Gastroesophageal sphincter (tissue), 4 donors: Measurements from ENCODE around the gene WWTR1. TPM values are rescaled to one million over a fixed set of nuclear protein-coding genes. Genes with fewer than 3 reads are reported as not detected.

Experiments used
- ATAC-seq: fragments of 150-250 bp; one replicate; pipeline ENCODE4 v1.9.1; 2016; ENCODE audit warnings: mild to moderate bottlenecking, moderate library complexity
- H3K27ac ChIP-seq, 4 donors: fragments of 200-600 bp; sonication (generic) in 3 of 4; 1 replicate in 3 of 4; 2 replicates in 1 of 4; pipeline ENCODE4 v1.5.1; 2016 to 2019
- H3K27me3 ChIP-seq: fragments of 200-600 bp; sonication (generic); one replicate; pipeline ENCODE4 v1.5.1; 2019
- H3K36me3 ChIP-seq, 2 donors: fragments of 200-600 bp; sonication (generic); one replicate each; pipeline ENCODE4 v1.5.1; 2019; ENCODE audit warnings: control low read depth in 1 of 2
- H3K4me1 ChIP-seq, 3 donors: fragments of 200-600 bp; sonication (generic); 1 replicate in 2 of 3; 2 replicates in 1 of 3; pipeline ENCODE4 v1.5.1; 2016 to 2019; ENCODE audit warnings: control low read depth in 2 of 3
- H3K4me3 ChIP-seq, 2 donors: fragments of 200-600 bp; sonication (generic); one replicate each; pipeline ENCODE4 v1.5.1; 2019; ENCODE audit warnings: mild to moderate bottlenecking in 1 of 2, moderate library complexity in 1 of 2
- H3K9me3 ChIP-seq, 3 donors: fragments of 200-600 bp; sonication (generic); one replicate each; pipeline ENCODE4 v1.5.1; 2017 to 2019; ENCODE audit warnings: control low read depth in 2 of 3
- CTCF ChIP-seq, 4 experiments: fragments of 200-600 bp in 2 of 4; fragments of 450-650 bp in 2 of 4; sonication (generic) in 1 of 4; IDR thresholded peaks; one replicate each; pipeline ENCODE4 v1.5.1; 2017 to 2019; ENCODE audit warnings: antibody characterized with exemption in 4 of 4, mild to moderate bottlenecking in 2 of 4, moderate library complexity in 2 of 4
- EP300 ChIP-seq: sonication (generic); formaldehyde crosslinking; IDR thresholded peaks from one replicate; pipeline ENCODE4 v1.6.1; 2017; ENCODE audit warnings: antibody characterized with exemption, mild to moderate bottlenecking
- POLR2A ChIP-seq, 2 donors: fragments of 450-650 bp; IDR thresholded peaks; one replicate each; pipeline ENCODE4 v1.6.1; 2017; ENCODE audit warnings: antibody characterized with exemption in 2 of 2, mild to moderate bottlenecking in 2 of 2, moderate library complexity in 1 of 2
- POLR2AphosphoS5 ChIP-seq: sonication (generic); formaldehyde crosslinking; IDR thresholded peaks from one replicate; pipeline ENCODE4 v1.6.1; 2017; ENCODE audit warnings: antibody characterized with exemption
- WGBS, 2 donors: methylation state at CpG; one replicate each; pipeline ENCODE4 v1.1.5; 2018; ENCODE audit warnings: low coverage in 1 of 2; 5-methylcytosine and 5-hydroxymethylcytosine counted together
- total RNA-seq, 4 donors: library from RNA; depleted of rRNA; stranded (reverse); fragments of >200 nt; gene quantifications; one replicate each; pipeline ENCODE4 v1.1.0, GENCODE V29; 2016

The WWTR1 gene
- total RNA-seq, 4 donors from 2014 or later: 239 to 482 (median 321) TPM

GRCh38 chr3:149640976-149641728 is 16.7 kb downstream of the WWTR1 start:
- no peaks in the 10 kb centered on the region for H3K27me3 ChIP-seq
- no peaks in the 10 kb centered on the region for H3K9me3 ChIP-seq
- ATAC-seq: no peak
- TF ChIP-seq CTCF (IDR thresholded peaks at IDR 0.05) (no peak), POLR2A (IDR thresholded peaks at IDR 0.05) (no peak), POLR2AphosphoS5 (no peak), EP300 (no peak)
- WGBS, 2 donors: 28 to 39% methylated on average over 7 of the region's 7 CpGs
- H3K27ac ChIP-seq: peak overlapping the region; percentile 36 to 68 (median 44)
- no peak overlapping the region for H3K4me3 ChIP-seq
- H3K36me3 ChIP-seq: no peaks in the 10 kb centered on the region
- H3K4me1 ChIP-seq: peaks cover 28 to 97% (median 44%) of the 10 kb centered on the region in 3 donors

- peak; percentile 13 for ATAC-seq
- TF ChIP-seq EP300 (no peak), CTCF (IDR thresholded peaks at IDR 0.05) (no peak), POLR2AphosphoS5 (no peak), POLR2A (IDR thresholded peaks at IDR 0.05) (no peak)
- 41 to 53% methylated on average over 2 of the region's 2 CpGs for WGBS, 2 donors
Measured at GRCh38 chr3:149639093-149639486, 18.7 kb downstream of the WWTR1 start.

GRCh38 chr3:149638228-149639092 is 19.4 kb downstream of the WWTR1 start:
- Histone ChIP-seq H3K9me3 (no peaks in the 10 kb centered on the region), H3K27ac (peak overlapping the region; percentile 65 to 74 (median 71)), H3K36me3 (no peaks in the 10 kb centered on the region), H3K4me1 (peaks cover 26 to 99% (median 43%) of the 10 kb centered on the region in 3 donors), H3K4me3 (peak overlapping the region; percentile 22 to 36), H3K27me3 (no peaks in the 10 kb centered on the region)
- 14 to 24% methylated on average over 14 to 15 of the region's 15 CpGs for WGBS, 2 donors
- peak; percentile 37 for ATAC-seq
- no peak for TF ChIP-seq EP300
- peak in 1 of 4 experiments; percentile 5 for TF ChIP-seq CTCF (IDR thresholded peaks at IDR 0.05)
- no peak for TF ChIP-seq POLR2A (IDR thresholded peaks at IDR 0.05)

More at GRCh38 chr3:149639093-149639486, 18.7 kb downstream of the WWTR1 start:
- Histone ChIP-seq H3K4me3 (peak overlapping the region; percentile 22 to 36), H3K9me3 (no peaks in the 10 kb centered on the region), H3K27me3 (no peaks in the 10 kb centered on the region), H3K27ac (peak overlapping the region; percentile 65 to 74 (median 71)), H3K4me1 (peaks cover 32 to 99% (median 44%) of the 10 kb centered on the region in 3 donors), H3K36me3 (no peaks in the 10 kb centered on the region)

GRCh38 chr3:149635396-149635795 is 22.4 kb downstream of the WWTR1 start:
- H3K27me3 ChIP-seq: no peaks in the 10 kb centered on the region
- H3K36me3 ChIP-seq: no peaks in the 10 kb centered on the region
- 77 to 96% methylated on average over 4 of the region's 4 CpGs for WGBS, 2 donors
- no peak overlapping the region for H3K4me3 ChIP-seq
- H3K27ac ChIP-seq: peak overlapping the region in 2 of 4 donors; percentile 65 to 79
- ATAC-seq: no peak
- TF ChIP-seq POLR2AphosphoS5: no peak
- no peak for TF ChIP-seq POLR2A (IDR thresholded peaks at IDR 0.05)
- TF ChIP-seq CTCF (IDR thresholded peaks at IDR 0.05): no peak
- no peak for TF ChIP-seq EP300
- H3K4me1 ChIP-seq: peaks cover 18 to 99% (median 30%) of the 10 kb centered on the region in 3 donors
- no peaks in the 10 kb centered on the region for H3K9me3 ChIP-seq
